Activated CD8-positive, alpha-beta T cell treated with anti-CD3 and anti-CD28 coated beads for 36 hours (primary cell): ENCODE measurements around the gene NEDD4. TPM values are rescaled to one million over a fixed set of nuclear protein-coding genes. Genes with fewer than 3 reads are reported as not detected.

Source experiments
- ATAC-seq: fragments of 200-7000 bp; cut with Tn5 transposase; one replicate; pipeline ENCODE4 v1.10.0; 2021; ENCODE audit warnings: mild to moderate bottlenecking, moderate library complexity
- CTCF ChIA-PET: fragments of 350-600 bp; sonication (Branson Sonifier 250); formaldehyde crosslinking; loops from one replicate; lab custom pipeline; 2021; ENCODE audit warnings: antibody characterized with exemption; lab: Charles Lee
- POLR2A ChIA-PET: fragments of 350-600 bp; sonication (Branson Sonifier 250); formaldehyde crosslinking; loops from one replicate; lab custom pipeline; 2021; ENCODE audit warnings: antibody characterized with exemption; lab: Charles Lee
- DNase-seq: peaks from one replicate; pipeline ENCODE4 v3.0.0-alpha.2; 2020
- H3K27ac Mint-ChIP-seq: one replicate; pipeline ENCODE4 v1.8.0; 2021; ENCODE audit warnings: mild to moderate bottlenecking, mixed read lengths
- H3K27me3 Mint-ChIP-seq: one replicate; pipeline ENCODE4 v1.8.0; 2021; ENCODE audit warnings: mixed read lengths
- H3K36me3 Mint-ChIP-seq: one replicate; pipeline ENCODE4 v1.8.0; 2021; ENCODE audit warnings: low read depth, mixed read lengths
- H3K4me1 Mint-ChIP-seq: one replicate; pipeline ENCODE4 v1.8.0; 2021; ENCODE audit warnings: low read depth, mixed read lengths
- H3K4me3 Mint-ChIP-seq: one replicate; pipeline ENCODE4 v1.8.0; 2021; ENCODE audit warnings: mild to moderate bottlenecking, moderate library complexity, mixed read lengths
- H3K9me3 Mint-ChIP-seq: one replicate; pipeline ENCODE4 v1.8.0; 2021; ENCODE audit warnings: mixed read lengths
- CTCF ChIP-seq: fragments of 200-600 bp; IDR thresholded peaks from one replicate; pipeline ENCODE4 v1.8.0; 2022; ENCODE audit warnings: antibody characterized with exemption, mild to moderate bottlenecking
- intact Hi-C: fragments of 100-400 bp; cut with micrococcal nuclease; formaldehyde crosslinking; loops from one replicate; pipeline ENCODE4 v1.10.0; 2022
- total RNA-seq, 2 experiments: library from RNA; stranded (reverse); gene quantifications; one replicate each; pipeline ENCODE4 v1.2.3, GENCODE V29; 2021

Gene NEDD4
- total RNA-seq, 2 experiments from 2014 or later: 10.4 to 11.8 TPM

- H3K27me3 Mint-ChIP-seq: no peaks in the 10 kb centered on the region
- peaks cover 6% of the 10 kb centered on the region for H3K4me1 Mint-ChIP-seq
- no peak overlapping the region for H3K4me3 Mint-ChIP-seq
- no peak overlapping the region for H3K27ac Mint-ChIP-seq
- DNase-seq (no peak), ATAC-seq (no peak)
- no peaks in the 10 kb centered on the region for H3K9me3 Mint-ChIP-seq
- intact Hi-C loops: no loop called here
- ChIA-PET POLR2A (interaction anchor here (1.0 kb wide), 1 partner anchor 17 kb away, joined by 3 read pairs; no protein-coding TSS in a partner anchor), CTCF (interaction anchor here (0.8 to 1.4 kb wide), 2 partner anchors 13 to 18 kb away, joined by 4 to 7 read pairs; no protein-coding TSS in a partner anchor)
- no peaks in the 10 kb centered on the region for H3K36me3 Mint-ChIP-seq
- no peak for TF ChIP-seq CTCF
Observed at GRCh38 chr15:55899537-55899936, 93.9 kb downstream of the NEDD4 start.

- ATAC-seq (no peak), DNase-seq (peak; percentile 6)
- Mint-ChIP-seq H3K9me3 (no peaks in the 10 kb centered on the region), H3K27ac (no peak overlapping the region), H3K4me1 (peaks cover 12% of the 10 kb centered on the region), H3K36me3 (no peaks in the 10 kb centered on the region), H3K4me3 (no peak overlapping the region), H3K27me3 (no peaks in the 10 kb centered on the region)
- POLR2A ChIA-PET: no interaction called here
- intact Hi-C loops: no loop called here
- CTCF ChIA-PET: interaction anchor here (1.0 to 1.8 kb wide), 4 partner anchors 16 to 158 kb away, joined by 3 to 8 read pairs (median 4); no protein-coding TSS in a partner anchor
- peak; percentile 60 for TF ChIP-seq CTCF
Observed at GRCh38 chr15:55897560-55898336, 95.7 kb downstream of the NEDD4 start.

GRCh38 chr15:55894399-55894965 lies 98.9 kb downstream of the NEDD4 start:
- DNase-seq (no peak), ATAC-seq (no peak)
- Mint-ChIP-seq H3K27me3 (no peaks in the 10 kb centered on the region), H3K4me1 (peaks cover 12% of the 10 kb centered on the region), H3K9me3 (no peaks in the 10 kb centered on the region), H3K36me3 (no peaks in the 10 kb centered on the region), H3K4me3 (no peak overlapping the region), H3K27ac (no peak overlapping the region)
- ChIA-PET CTCF (interaction anchor here (2.3 kb wide), 1 partner anchor 22 kb away, joined by 8 read pairs; no protein-coding TSS in a partner anchor), POLR2A (no interaction called here)
- intact Hi-C loops: no loop called here
- no peak for TF ChIP-seq CTCF

GRCh38 chr15:55893852-55894251 lies 99.6 kb downstream of the NEDD4 start:
- intact Hi-C loops: no loop called here
- no peaks in the 10 kb centered on the region for H3K27me3 Mint-ChIP-seq
- ATAC-seq: no peak
- no peaks in the 10 kb centered on the region for H3K36me3 Mint-ChIP-seq
- peaks cover 12% of the 10 kb centered on the region for H3K4me1 Mint-ChIP-seq
- ChIA-PET CTCF (interaction anchor here (2.3 kb wide), 1 partner anchor 23 kb away, joined by 8 read pairs; no protein-coding TSS in a partner anchor), POLR2A (no interaction called here)
- no peak overlapping the region for H3K27ac Mint-ChIP-seq
- H3K4me3 Mint-ChIP-seq: no peak overlapping the region
- peaks cover 5% of the 10 kb centered on the region for H3K9me3 Mint-ChIP-seq
- no peak for TF ChIP-seq CTCF
- no peak for DNase-seq

GRCh38 chr15:55891196-55891595 lies 102.2 kb downstream of the NEDD4 start:
- CTCF ChIA-PET: no interaction called here
- no peaks in the 10 kb centered on the region for H3K27me3 Mint-ChIP-seq
- H3K9me3 Mint-ChIP-seq: peaks cover 15% of the 10 kb centered on the region
- POLR2A ChIA-PET: no interaction called here
- no peaks in the 10 kb centered on the region for H3K36me3 Mint-ChIP-seq
- DNase-seq: no peak
- TF ChIP-seq CTCF: no peak
- intact Hi-C loops: no loop called here
- ATAC-seq: no peak
- no peak overlapping the region for H3K27ac Mint-ChIP-seq
- peaks cover 10% of the 10 kb centered on the region for H3K4me1 Mint-ChIP-seq
- no peak overlapping the region for H3K4me3 Mint-ChIP-seq
